Right renal pelvis (tissue), 4 donors: Measurements from ENCODE around the gene VPS33B. TPM values are rescaled to one million over a fixed set of nuclear protein-coding genes. Genes with fewer than 3 reads are reported as not detected.
"Not testable (repeated sequence)": the region's sequence is repeated elsewhere in the genome, so short reads cannot be mapped to it uniquely, and the experiment has no call there.

Experiments used
- DNase-seq, 4 donors: peaks; one replicate each; pipeline ENCODE4 v3.0.0-alpha.2; 2013; ENCODE audit warnings: low read depth in 4 of 4, low spot score in 3 of 4, missing footprints in 1 of 4
- polyA plus RNA-seq, 4 donors: library from polyadenylated mRNA; unstranded; fragments of 120-200 nt; gene quantifications; one replicate each; pipeline ENCODE4 v1.2.1, GENCODE V29; 2013; ENCODE audit not compliant: insufficient read length in 4 of 4

Gene VPS33B
- polyA plus RNA-seq, 4 donors: 19.0 to 26.7 (median 22.2) TPM

DNA sequence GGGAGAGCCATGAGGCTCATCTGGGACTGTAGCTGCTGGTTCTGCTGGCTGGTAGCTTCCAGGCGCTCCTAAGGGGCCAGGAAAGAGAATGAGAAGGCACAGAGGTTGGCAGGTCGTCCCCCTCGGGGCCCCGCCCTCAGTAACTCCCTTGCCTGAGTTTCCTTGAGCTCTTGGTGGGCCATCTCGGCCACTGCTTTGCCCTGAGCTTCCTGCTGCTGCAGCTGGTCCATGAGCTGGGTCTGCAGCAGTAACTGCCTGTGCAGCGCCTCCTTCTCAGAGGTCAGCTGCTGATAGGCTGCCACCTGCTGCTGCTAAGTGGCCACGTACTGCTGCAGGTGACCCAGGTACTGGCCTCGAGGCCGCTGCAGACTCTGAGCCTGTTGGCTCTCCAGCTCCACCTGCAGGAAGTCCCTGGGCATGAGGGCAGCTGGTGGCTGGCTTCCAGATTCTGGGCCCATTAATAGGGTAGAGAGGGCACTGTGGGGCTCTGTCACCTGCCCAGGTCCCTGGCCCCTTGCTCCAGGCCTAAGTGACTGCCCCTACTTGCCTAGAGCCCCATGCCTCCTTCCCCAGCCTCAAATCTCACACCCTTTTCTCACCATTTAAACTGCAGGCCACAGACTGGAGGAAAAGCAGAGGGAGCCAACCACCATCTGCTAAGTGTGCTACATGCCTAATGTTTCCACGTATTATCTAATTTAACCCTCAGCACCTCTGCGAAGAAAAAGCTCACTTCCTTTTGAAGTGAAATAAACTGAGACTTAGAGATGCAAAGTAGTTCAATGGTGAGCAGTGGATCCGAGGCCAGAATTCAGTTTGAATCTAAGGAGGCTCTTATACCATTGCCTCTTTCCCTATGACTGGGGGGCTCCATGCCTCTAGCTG lies 10.8 kb upstream of the VPS33B start:
- peak in 1 of 4 donors; percentile 31 for DNase-seq

GRCh38 chr15:91031796-91032195 lies 9.4 kb upstream of the VPS33B start:
- no peak for DNase-seq

DNA sequence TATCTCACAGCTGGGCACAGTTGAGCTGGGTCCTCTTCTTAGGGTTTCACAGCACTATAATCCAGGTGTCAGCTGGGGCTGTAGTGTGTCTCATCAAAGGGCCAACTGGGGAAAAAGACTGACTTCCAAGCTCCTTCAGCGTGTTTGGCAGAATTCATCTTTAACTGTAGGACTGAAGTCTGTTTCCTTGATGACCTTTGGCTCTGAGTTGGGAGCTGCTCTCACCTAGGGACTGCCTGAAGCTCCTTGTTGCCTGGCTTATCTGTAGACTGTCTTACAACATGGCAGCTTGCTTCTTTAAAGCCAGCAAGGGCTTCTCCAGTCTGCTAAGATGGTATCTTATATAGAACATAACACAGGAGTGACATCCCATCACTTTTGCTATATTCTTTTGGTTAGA lies 5.3 kb upstream of the VPS33B start:
- DNase-seq: no peak

- DNase-seq: no peak
These were observed 1.3 kb upstream of the VPS33B start for GRCh38 chr15:91023720-91024119.

DNA sequence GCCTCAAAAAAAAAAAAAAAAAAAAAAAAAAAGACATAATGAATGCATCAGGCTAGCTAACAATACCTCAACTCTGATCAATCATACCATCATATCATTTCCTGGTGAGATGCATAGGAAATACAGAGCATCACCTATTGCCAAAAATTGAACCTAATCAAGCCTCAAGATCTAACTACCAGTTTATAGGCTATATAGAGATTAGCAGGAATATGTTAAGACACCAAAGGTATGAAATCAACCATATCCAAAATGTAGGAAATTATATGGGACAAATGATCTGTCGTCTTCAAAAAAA lies 387 bp upstream of the VPS33B start:
- DNase-seq: no peak

- DNase-seq: peak in 1 of 4 donors; percentile 4
These were observed 799 bp downstream of the VPS33B start for GRCh38 chr15:91021516-91022074.

DNA sequence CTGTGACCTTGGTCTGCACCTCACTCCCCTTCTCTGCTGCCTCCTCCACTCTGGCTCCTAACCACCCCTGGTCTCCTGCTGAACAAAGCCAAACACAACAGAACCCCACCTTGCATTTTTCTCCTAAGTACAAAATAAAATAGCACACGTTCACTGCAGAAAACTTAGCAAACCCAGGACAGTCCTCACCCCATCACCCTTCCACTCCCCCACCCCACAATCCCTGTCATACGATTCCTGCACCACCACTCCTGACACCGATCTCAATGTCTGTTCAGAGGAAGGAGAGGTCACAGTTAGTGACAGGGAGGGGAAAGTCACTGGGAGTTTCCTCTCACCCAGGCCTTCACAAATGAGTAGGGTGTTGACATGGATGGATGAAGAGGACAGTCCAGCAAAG lies 4.2 kb downstream of the VPS33B start:
- no peak for DNase-seq

- DNase-seq: no peak
These were observed 4.7 kb downstream of the VPS33B start for GRCh38 chr15:91017716-91018115.

DNA sequence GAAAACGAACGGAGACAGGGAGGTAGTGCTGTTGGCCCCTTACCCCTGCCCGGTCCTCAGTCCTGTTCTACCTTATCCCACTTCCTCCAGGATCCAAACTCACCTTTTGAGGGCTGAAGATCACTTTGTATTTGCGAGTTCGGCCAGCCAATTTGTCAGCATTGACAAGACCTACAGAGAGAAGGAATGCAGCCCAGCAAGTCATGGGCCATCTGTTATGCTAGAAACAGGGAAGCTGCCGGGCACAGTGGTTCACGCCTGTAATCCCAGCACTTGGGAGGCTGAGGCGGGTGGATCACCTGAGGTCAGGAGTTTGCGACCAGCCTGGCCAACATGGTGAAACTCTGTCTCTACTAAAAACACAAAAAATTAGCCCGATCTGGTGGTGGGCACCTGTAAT lies 8.7 kb downstream of the VPS33B start:
- not testable (repeated sequence) for DNase-seq

GRCh38 chr15:91007266-91007665 lies 15.1 kb downstream of the VPS33B start:
- DNase-seq: no peak

DNA sequence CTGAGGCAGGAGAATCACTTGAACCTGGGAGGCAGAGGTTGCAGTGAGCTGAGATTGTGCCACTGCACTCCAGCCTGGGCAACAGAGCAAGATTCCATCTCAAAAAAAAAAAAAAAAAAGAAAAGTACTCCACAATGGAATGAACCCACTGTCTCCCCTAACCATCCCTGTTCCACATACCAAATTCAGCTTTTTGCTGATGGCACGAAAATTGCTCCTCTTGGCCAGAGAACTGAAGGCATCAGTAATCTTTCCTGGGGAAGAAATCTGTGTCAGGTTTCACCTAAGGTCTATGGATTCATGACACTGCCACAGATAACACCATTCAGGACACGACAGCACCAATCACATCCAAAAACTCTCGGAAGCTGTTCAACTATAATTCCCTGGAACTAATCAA lies 21.2 kb downstream of the VPS33B start:
- DNase-seq: no peak

GRCh38 chr15:90998737-90999136 lies 23.7 kb downstream of the VPS33B start:
- DNase-seq: no peak

DNA sequence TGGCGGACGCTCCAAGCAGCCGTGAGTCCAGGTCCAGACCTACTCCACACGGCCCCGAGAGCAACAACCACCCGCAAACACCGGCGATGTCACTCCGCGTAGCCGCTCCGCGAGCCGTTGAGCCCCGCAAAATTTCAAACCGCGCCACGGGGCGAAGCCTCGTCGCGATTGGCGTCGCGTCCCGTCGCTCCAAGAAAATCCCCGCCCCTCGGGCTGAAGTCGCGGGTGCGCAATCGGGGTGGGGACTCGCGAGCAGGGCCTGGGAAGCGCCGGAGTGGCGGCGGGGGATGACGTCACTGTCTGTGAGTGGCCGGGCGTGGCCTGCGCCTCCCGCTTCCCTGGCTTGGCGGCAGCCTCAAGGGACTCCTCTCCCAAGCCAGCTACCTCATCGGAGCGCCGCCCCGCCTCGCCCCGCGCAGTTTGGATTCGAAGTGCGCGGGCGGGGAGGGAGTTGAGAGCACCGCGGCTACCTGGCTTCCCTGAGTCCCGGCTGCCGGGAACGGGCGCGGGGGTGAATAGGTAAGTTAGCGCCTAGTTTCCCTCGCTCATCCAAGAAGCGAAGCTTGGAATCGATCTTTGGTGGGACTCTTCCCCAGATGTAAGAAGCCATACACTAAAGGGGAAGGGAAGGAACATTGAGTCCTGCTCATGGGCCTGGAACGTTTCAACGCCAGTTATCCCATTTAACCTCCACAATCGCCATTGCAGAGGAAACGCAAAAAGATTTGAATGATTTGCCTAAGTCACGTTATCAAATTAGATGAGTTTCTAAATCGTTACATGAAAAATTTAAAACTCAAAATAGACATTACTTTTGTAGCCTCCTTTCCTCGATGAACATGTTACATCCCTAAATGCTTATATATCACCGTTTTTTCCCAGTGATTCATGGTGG lies 27.7 kb downstream of the VPS33B start, which contains the start of gene PRC1:
TSS of gene PRC1 (minus strand) at position 119 of the 895 bp plus-strand sequence. CDS start at position 1, 118 bp downstream.
- DNase-seq: peak; percentile 91 to 94 (median 92)

DNA sequence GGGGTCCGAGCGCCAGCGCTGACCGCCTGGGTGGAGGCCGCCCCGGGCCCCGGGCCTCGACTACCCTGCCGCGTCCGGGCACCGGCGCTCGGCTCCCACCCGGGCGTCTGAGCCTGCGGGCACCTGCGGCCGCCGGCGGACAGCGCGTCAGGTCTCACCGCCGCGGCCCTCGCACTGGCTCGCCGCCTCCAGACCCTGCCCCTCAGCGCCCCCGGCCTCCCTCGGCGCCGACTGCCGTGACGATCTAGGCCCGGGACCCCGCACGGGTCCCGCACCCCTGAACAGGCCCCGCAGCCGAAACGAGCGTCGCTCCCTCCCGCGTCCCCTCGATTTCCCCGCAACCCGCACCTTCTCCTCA lies 28.4 kb downstream of the VPS33B start:
- no peak for DNase-seq

GRCh38 chr15:90991587-90992285 lies 30.7 kb downstream of the VPS33B start:
- DNase-seq: no peak

DNA sequence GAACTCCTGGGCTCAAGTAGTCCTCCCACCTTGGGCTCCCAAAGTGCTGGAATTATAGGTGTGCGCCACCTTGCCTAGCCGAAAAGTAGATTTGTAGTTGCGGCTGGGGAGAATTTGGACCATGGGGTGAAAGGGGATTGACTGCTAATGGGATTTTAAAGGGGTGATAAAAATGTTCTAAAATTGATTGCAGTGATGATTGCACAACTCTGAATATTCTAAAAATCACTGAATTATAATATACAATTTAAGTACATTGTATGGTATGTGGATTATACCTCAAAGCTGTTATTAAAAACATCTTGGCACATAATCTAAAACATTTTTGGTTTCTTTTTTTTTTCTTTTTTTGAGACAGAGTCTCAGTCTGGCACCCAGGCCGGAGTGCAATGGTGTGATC lies 31.9 kb downstream of the VPS33B start:
- no peak for DNase-seq

DNA sequence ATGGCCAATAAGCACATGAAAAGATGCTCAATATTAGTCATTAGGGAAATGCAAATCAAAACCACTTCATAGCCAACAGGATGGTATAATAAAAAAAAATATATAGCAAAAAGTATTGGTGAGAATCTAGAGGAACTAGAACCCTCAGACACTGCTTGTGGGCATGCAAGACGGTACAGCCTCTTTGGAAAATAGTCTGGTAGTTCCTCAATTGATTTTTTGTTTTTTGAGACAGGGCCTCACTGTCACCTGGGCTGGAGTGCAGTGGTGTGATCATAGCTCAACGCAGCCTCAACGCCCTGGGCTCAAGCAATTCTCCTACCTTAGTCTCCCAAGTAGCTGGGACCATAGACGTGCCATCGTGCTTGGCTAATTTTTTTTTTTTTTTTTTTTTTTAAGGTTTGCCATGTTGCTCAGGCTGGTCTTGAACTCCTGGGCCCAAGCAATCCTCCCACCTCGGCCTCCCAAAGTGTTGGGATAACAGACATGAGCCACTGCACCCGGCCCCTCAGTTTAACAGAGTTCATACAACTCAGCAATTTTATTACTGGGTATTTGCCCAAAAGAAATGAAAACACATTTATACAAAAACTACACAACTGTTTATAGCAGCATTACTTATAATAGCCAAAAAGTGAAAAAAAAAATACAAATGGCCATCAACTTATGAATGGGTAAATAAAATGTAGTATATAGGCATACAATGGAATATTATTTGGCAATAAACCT lies 33.2 kb downstream of the VPS33B start:
- DNase-seq: no peak

GRCh38 chr15:90988296-90988695 lies 34.1 kb downstream of the VPS33B start:
- DNase-seq: no peak

- no peak for DNase-seq
These were observed 34.7 kb downstream of the VPS33B start for GRCh38 chr15:90987561-90988141.
